GM18508 (cell line): ENCODE results near the gene SMOC2.

Source experiments
- ATAC-seq: cut with Tn5 transposase; IDR thresholded peaks from one replicate; pipeline ENCODE4 v1.9.1; 2021; ENCODE audit warnings: moderate number of reproducible peaks; ENCODE audit not compliant: insufficient read depth, unreplicated experiment

SMOC2 gene

DNA sequence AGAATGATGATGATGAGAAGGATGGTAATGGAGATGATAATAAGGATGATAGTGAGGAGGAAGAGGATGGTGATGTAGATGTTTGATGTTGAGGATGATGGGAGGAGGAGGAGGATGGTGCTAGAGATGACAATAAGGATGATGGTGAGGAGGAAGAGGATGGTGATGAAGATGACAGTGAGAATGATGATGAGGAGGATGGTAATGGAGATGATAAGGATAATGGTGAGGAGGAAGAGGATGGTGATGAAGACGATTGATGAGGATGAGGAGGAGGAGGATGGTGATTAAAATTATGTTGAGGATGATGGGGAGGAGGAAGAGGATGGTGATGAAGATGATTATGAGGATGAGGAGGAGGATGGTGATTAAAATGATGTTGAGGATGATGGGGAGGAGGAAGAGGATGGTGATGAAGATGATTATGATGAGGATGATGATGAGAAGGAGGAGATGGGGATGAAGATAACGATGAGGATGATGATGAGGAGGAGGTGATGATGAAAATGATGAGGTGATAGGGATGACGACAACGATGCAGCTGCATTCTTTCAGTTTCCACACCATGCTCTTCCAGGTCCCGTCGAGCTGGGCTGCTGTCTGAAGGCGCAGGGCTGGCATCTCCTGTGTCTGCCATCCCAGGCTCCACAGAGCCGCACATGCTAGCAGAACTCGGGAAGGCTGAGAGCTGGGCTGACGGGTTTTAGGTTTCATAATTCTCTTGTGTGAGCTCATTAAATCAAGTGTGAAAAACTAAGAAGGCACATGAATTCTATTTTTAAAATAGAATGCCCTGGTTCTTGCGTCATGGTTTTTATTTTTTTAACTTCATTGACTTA, 274.9 kb downstream of the SMOC2 start:
- ATAC-seq, result no peak

DNA sequence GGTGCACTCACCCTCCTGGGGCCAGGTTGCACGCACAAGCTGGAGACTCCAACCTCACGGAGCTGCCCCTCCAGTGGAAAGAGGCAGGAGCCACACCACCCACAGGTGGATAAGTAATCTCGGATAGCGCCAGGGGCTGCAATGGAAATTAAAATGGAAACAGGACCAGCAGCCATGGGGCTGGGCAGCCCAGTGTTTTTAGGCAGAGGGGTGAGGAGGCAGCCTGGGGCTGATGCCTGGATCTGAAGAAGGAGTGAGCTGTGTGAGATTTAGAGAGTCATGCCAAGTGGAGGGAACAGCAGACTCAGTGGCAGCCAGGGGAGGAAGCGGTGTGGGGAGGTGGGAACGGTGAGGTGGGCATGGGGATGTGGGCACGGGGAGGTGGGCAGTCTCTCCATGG, 275.6 kb downstream of the SMOC2 start:
- ATAC-seq, result no peak

DNA sequence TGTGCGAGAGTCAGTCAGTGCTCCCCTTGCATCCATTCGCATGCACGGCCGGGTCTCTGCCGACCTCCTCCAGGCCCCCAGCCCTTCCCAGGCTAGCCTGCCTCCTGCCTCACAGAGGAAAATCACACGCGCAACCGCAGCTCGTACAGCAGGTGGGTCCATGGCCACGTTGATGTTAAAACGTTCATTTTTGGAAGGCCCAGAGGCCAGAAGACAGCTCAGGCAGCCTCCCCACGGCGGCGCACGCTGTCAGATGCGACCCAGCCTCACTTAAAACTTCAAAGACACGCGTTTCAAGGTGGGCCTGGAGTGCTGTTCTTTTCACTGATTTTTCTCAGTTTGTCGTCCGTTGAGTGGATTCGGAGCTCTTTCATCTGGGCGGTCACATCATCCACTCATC, 276.5 kb downstream of the SMOC2 start:
- ATAC-seq, result no peak
